Loucy (cell line): ENCODE results near the gene PELO.

ENCODE experiments used
- CTCF ChIP-seq: fragments of 200-600 bp; sonication (generic); conservative IDR thresholded peaks from 2 replicates; pipeline ENCODE4 v1.5.1; 2014; ENCODE audit warnings: mild to moderate bottlenecking, antibody characterized with exemption, low read length
- EZH2phosphoT487 ChIP-seq: fragments of 200-600 bp; IDR thresholded peaks from 2 replicates; pipeline ENCODE4 v1.6.1; 2018; ENCODE audit warnings: antibody characterized with exemption, mild to moderate bottlenecking, moderate library complexity, borderline replicate concordance

GRCh38 chr5:52830650-52831049 lies 42.9 kb downstream of the PELO start:
- TF ChIP-seq CTCF (no peak), EZH2phosphoT487 (no peak)
